ENCODE measurements around the gene TRIM42.

DNA sequence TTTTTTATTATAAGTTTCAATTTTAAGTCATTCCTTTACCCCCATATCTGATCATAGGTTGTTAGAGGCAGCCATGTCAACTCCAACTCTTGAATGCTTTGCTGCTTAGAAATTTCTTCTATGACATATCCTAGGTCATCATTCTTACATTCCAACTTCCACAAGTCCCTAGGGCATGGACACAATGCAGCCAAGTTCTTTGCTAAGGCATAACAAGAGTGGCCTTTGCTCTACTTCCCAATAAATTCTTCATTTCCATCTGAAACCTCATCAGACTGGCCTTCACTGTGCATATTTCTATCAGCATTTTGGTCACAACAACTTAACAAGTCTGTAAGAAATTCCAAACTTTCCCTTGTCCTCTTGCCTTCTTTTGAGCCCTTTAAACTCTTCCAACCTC, 28.5 kb downstream of the TRIM42 start:
- TF ChIP-seq JUNB (IDR thresholded peaks at IDR 0.05) (no peak), RARB (CRISPR knock-in tag; IDR thresholded peaks at IDR 0.05) (no peak), POLR2A (IDR thresholded peaks at IDR 0.05; ENCODE audit: low read length) (no peak), CTCF (IDR thresholded peaks at IDR 0.05) (no peak), RNF2 (IDR thresholded peaks at IDR 0.05; ENCODE audit: borderline replicate concordance, low read depth) (no peak)
